Astrocyte of the spinal cord (primary cell): ENCODE data around the gene PCNX3.
A peak's percentile ranks its signal among the peaks of the same experiment; 100 is the strongest.

Source experiments
- DNase-seq: peaks from one replicate; pipeline ENCODE4 v3.0.0; 2011; ENCODE audit warnings: low read depth, low spot score
- H3K4me3 ChIP-seq: 2 replicates; pipeline ENCODE4 v1.5.1; 2011; ENCODE audit warnings: low read depth, mild to moderate bottlenecking, low read length, moderate library complexity
- in situ Hi-C: cut with HindIII; loops from 2 replicates; pipeline ENCODE4 v1.10.0; 2017; ENCODE audit warnings: low sequenced_read_pairs
- TF ChIP-seq, protein P1 (sequence below): IDR thresholded peaks from 2 replicates; pipeline ENCODE4 v1.5.1; 2012; ENCODE audit warnings: low read depth, mild to moderate bottlenecking, low read length, inconsistent platforms

Gene PCNX3

DNA sequence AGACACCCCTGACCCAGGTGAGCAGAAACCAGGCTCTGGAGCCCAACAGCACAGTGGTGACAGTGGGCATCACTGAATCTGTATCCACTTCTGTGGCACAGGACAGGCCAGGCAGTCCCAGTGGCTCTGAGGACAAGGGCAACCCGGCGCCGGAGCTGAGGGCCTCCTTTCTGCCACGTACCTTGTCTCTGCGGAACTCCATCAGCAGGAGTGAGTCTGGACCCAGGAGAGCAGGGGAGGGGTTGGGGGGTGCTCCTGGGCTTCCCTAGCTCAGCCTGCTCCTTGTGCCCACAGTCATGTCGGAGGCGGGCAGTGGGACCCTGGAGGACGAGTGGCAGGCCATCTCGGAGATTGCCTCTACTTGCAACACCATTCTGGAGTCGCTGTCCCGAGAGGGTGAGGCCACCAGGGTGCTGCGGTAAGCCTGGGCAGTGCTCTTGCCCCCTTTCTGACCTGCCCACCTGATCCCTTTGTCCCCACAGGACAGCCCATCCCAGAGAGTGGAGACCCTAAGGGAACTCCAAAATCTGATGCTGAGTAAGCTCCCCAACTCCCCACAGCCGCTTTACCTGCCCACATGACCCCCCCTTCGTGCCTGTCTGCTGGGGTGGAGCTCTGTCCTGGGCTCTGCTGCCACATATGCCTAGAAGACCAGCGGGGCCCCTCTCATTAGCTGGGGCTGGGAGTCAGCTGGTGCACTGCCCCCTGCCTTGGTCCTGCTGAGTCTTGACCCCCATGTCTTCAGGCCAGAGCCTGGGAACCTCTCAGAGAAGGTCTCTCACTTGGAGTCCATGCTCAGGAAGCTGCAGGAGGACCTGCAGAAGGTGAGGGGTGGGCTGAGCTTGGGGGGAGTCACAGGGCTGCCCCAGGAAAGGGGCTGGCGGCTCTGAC is 34.3 kb downstream of the PCNX3 start:
- TF ChIP-seq, protein P1, sequence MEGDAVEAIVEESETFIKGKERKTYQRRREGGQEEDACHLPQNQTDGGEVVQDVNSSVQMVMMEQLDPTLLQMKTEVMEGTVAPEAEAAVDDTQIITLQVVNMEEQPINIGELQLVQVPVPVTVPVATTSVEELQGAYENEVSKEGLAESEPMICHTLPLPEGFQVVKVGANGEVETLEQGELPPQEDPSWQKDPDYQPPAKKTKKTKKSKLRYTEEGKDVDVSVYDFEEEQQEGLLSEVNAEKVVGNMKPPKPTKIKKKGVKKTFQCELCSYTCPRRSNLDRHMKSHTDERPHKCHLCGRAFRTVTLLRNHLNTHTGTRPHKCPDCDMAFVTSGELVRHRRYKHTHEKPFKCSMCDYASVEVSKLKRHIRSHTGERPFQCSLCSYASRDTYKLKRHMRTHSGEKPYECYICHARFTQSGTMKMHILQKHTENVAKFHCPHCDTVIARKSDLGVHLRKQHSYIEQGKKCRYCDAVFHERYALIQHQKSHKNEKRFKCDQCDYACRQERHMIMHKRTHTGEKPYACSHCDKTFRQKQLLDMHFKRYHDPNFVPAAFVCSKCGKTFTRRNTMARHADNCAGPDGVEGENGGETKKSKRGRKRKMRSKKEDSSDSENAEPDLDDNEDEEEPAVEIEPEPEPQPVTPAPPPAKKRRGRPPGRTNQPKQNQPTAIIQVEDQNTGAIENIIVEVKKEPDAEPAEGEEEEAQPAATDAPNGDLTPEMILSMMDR = no peak
- in situ Hi-C loops = no loop called here
- no peak overlapping the region for H3K4me3 ChIP-seq
- no peak for DNase-seq

DNA sequence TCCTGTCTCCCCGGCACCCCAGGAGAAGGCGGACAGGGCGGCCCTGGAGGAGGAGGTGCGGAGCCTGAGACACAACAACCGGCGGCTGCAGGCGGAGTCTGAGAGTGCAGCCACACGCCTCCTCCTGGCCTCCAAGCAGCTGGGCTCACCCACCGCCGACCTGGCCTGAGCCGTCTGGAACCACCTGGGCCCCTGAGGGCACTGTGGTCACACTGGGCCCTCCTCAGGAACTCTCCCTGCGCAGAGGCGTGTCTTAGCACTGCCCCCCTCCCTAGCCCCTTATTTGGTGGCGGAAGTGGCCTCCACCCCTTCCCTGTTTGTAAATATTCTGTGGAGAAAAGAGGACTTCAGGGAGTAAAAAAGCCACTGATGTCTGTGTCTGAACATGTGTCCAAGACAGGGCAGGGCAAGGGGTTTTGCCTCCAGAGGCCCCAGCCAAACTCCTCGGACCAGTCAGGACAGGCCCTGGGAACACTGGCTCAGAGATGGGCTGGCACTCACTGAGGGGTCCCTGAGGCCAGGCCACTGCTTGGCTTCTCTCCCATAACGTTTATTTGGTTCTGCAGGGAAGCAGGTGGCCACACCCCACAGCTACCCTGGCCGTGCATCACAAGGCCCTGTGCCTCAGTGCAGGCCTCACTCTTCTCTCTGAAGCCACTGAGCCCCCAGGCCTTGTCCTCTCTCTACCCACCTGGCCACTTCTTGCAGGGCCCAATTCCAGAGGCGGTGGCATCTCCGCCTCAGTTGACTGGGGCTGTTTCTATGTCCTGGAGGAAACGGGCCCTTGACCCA is 35.2 kb downstream of the PCNX3 start:
- TF ChIP-seq, protein P1 = no peak
- no peak for DNase-seq
- no peak overlapping the region for H3K4me3 ChIP-seq
- in situ Hi-C loops = no loop called here

DNA sequence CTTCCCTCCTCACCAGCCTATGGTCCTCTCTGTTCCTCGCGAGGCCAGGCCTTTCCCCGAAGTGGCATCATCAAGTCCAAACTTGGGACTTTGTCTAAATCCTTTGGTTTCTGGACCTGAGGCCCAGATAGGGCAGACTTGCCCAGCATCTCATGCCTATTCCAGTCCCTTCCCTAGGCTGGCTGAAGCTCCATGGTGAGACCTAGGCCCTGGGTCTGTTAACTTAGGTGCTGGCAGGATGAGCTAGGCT is 35.7 kb downstream of the PCNX3 start:
- in situ Hi-C loops = no loop called here
- no peak overlapping the region for H3K4me3 ChIP-seq
- TF ChIP-seq, protein P1 = no peak
- no peak for DNase-seq

DNA sequence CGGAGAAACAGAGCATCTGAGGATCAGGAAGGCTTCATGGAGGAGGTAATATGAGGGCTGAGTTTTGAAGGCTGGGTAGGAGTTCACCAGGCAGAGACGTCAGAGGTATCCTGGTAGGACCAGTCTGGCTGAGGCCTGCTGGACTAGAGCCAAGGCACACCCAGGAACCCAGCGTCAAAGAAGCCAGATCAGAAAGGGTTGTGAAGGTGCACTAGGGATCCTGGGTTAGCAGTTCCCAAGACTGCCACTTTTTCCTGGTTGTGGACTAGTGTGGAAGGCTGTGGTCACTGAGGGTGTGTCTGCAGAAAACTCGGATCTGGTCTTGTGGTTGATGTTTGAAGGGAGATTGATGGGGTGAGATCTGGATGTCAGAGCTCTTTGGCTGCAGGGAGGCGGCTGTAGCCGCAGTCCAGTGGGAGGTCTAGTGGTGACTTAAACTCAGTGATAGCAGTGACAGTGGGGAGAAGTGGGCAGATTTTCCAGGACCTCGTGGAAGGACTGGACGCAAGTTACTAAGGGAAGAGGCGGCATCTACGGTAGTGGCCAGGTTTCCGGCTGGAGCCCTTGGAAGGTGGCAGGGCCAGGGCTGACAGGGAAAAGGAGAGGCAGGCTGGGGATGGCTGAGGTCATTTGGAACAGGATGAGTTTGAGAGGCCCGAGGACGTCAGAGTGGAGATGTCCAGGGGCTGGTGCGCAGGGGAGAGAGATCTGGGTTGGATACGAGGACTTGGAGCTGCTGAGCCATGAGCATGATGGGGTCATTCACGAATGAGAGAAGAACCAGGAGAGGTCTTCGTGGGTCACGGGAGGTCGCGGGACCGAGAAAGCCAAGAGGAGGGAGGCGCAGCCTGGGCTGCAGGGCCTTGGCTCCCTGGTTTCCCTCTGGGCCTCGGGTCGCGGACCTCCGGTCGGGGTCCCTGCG is 36.3 kb downstream of the PCNX3 start:
- in situ Hi-C loops = no loop called here
- TF ChIP-seq, protein P1 = no peak
- DNase-seq = peak; percentile 33
- H3K4me3 ChIP-seq = peak overlapping the region; percentile 28

DNA sequence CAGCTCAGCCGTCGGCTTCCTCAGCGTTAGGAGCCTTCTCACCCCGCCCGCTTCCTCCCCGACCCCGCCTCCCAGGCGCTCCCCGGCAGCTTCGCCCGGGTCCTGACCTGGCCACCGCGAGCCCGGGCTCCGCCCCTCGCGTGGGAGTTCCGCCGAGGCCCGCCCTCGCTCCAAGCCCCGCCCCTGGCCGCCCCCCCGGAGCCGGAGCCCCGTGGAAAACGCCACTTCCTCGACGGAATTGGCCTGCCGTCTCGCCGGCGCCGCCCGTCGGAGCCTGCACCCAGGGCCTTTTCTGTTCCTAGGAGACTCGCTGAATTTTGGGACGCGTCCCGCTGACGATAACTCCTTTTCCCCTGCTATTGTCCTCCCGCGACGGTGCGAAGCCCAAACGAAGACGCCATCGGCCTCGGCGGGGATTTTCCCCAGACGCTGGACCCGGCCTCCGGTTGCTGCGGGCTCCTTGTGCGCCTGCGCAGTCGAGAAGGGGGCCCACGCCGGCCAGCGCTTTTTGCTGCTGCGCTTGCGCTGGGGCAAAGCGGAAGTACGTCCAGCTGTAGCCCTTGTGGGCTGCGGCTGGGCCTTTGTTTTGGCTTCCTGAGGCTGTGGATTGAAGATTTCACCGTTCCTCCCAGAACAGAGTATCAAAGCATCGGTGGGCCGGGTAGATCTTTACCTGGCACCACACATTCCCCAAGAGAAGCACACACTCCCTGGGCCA is 37.1 kb downstream of the PCNX3 start:
- in situ Hi-C loops = no loop called here
- peak overlapping the region; percentile 42 for H3K4me3 ChIP-seq
- TF ChIP-seq, protein P1 = no peak
- DNase-seq = peak; percentile 95
